B cell (primary cell): ENCODE data around the gene ICA1L.

Experiments
- CTCF ChIP-seq: fragments of 200-600 bp; IDR thresholded peaks from one replicate; pipeline ENCODE4 v1.8.0; 2022; ENCODE audit warnings: antibody characterized with exemption, mild to moderate bottlenecking
- EZH2 ChIP-seq: IDR thresholded peaks from 2 replicates; pipeline ENCODE4 v1.6.1; 2012; ENCODE audit warnings: borderline replicate concordance, low read depth, mild to moderate bottlenecking, moderate library complexity, low read length; ENCODE audit not compliant: insufficient read depth, poor library complexity, severe bottlenecking

- TF ChIP-seq CTCF (no peak), EZH2 (no peak)
These were observed 50.1 kb downstream of the ICA1L start for GRCh38 chr2:202821206-202822160.
